CD4-positive, alpha-beta T cell treated with Interleukin-4 for 4 hours (primary cell): ENCODE measurements around the gene ATP10A.
"Not testable (repeated sequence)": the region's sequence is repeated elsewhere in the genome, so short reads cannot be mapped to it uniquely, and the experiment has no call there.

Experiments used
- DNase-seq: peaks from one replicate; pipeline ENCODE4 v3.0.0-alpha.2; 2020

The ATP10A gene

DNA sequence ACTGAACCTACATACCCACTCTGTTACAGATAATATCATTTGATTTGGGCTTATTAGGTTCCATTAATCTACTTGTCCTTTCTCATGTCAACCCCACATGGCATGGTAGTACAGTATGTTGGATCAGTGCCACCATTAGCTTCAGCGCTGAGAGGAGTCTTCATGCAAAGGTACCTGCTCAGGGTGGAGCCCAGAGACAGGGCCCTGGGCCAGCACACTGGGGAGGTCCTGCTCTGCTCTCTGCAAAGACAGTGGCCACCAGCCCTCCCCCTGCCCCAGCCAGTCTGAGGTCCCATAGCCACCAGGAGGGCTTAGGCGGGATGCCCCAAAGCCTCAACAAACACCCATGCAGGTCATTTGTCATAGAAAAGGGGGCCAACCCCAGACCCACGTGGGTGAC, 71.0 kb downstream of the ATP10A start:
- no peak for DNase-seq

- no peak for DNase-seq
Measured at GRCh38 chr15:25790000-25790660, 73.0 kb downstream of the ATP10A start.

DNA sequence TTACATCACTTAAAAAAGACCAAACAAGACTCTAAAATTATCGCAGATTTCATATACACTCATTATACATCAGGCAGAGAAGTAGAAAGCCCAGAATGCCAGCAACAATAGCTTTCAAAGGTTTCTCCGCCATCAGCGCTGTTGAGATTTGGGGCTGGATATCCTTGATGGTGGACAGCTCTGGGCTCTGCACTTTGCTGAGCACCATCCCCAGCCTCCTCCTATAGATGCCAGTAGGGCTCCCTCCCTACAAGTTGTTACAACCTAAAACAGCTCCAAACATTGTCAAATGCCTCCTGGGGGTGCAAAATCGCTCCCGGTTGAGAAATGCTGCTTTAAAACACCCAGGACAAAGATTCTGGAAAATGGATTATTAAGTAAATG, 73.5 kb downstream of the ATP10A start:
- no peak for DNase-seq

GRCh38 chr15:25789211-25789610, 73.9 kb downstream of the ATP10A start:
- no peak for DNase-seq

DNA sequence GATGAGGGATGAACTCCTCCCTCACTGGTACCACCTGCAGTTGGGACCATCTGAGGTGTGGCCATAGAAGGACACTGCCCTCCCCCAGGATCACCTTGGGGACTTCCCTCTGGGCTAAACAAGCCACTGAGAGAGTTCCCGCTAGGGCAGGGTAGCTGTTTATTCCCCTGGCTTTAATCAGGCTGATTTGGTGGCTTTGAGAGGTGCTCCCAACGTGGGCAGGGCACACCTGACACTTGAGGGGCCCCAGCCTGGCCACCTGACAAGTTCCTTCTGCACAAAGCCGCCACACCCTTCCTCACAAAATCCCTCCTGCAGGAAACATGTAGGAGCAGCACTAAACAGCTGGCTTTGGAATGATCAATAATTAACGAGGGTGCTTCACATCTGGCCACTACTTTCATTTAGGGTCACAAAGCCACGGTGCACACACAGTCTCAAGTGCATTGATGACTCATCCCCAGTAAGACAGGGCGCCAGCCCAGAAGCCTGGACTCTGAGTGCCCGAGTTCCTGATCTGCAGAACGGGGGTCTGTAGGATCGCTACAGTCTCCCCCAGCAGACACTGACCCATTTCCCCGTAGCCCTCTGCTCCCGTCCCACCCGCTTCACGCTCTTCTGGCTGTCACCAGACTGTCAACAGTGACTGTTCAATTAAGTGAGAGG, 75.1 kb downstream of the ATP10A start:
- no peak for DNase-seq

GRCh38 chr15:25787381-25787780, 75.7 kb downstream of the ATP10A start:
- DNase-seq = no peak

DNA sequence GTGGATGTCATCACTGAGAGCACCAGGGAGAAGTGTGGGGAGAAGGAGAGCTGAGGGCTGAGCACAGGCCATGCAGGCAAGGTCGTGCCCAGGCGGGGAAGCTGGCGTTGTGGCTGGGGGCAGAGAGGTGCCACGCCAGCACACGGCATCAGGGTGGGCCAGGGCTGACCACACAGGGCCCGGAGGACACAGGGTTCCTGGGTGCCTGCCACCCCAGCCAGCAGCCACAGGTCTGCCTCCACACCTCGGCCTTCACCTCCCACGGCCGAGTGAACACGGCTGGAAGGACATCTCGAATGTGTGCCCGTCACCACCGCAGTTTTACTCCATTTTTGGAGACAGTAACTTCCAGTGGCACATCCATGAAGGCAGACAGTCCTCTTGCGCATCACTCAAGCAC, 77.1 kb downstream of the ATP10A start:
- no peak for DNase-seq

- no peak for DNase-seq
Measured at GRCh38 chr15:25785641-25786025, 77.5 kb downstream of the ATP10A start.

DNA sequence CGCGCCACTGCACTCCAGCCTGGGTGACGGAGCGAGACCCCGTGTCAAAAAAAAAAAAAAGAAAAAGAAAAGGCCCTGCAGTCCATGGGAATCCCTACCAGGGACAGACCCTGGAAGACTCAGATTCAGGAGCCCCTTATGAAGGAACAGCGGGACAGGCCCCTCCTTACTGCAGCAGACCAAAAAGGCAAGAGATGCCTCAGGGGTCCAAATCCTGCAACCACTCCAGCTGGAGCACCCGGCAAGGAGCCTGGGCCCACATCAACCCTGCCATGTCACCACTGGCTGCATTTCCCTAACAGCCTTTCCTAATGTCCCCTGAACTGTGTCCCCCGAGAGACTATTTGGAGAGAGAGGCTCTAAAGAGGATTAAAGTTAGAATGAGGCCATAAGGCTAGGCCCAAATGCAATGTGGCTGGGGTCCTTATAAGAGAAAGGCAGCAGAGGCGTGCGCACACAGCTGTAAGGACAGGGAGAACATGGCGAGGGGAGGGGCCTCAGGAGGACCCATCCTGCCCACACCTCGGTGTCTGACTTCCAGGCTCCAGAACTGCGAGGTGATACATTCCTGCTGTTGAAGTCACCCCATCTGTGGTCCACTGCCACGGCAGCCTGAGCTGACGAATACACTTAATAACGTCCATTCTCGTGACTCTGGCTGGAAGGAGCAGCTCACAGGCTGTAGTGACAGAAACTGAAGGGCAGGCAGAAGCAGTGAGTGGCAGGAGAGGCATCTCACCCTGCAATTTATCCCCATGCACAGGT, 78.1 kb downstream of the ATP10A start:
- no peak for DNase-seq

- DNase-seq = peak; percentile 29
Measured at GRCh38 chr15:25783607-25784540, 79.3 kb downstream of the ATP10A start.

- DNase-seq = no peak
Measured at GRCh38 chr15:25783134-25783533, 80.0 kb downstream of the ATP10A start.

DNA sequence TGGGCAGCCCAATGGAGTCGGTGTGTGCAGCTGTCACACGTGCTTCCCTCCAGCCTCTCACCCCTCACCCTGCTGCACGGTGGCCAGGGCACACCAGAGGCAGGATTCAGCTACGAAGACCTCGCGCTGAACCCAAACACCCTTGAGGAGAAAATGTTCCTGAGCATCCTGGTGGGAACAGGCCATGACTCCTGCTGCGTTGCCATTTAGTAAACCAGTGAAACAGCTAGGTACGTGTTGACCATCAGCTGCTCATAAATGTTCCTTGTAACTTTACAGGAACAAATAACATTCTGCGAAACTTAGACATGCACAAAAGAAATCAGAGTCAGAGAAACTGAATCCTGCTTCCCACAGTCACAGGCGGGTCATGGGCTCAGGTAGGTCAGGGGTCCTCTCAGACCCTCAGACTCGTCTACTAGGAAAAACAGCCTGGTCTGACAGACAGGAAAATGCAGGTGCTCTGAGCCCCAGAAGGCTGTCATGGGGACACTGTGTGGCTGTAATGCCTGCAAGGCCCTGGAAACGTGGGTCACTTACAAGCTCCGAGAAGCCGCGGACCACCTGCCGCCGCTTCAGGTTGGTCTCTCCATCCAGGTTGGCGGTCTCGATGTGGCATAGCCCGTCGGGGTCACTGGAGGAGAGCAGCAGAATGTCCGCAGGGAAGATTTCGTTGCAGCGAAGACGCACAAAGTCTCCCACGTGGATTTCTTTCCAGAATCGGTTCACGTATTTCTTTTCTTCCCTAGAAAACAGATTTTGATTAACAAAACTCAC, 82.5 kb downstream of the ATP10A start:
- no peak for DNase-seq

GRCh38 chr15:25778161-25778560, 85.0 kb downstream of the ATP10A start:
- no peak for DNase-seq

GRCh38 chr15:25777037-25777436, 86.1 kb downstream of the ATP10A start:
- DNase-seq = no peak

- no peak for DNase-seq
Measured at GRCh38 chr15:25776071-25776746, 86.9 kb downstream of the ATP10A start.

- no peak for DNase-seq
Measured at GRCh38 chr15:25775317-25775912, 87.7 kb downstream of the ATP10A start.

GRCh38 chr15:25774871-25775270, 88.3 kb downstream of the ATP10A start:
- no peak for DNase-seq

- DNase-seq = no peak
Measured at GRCh38 chr15:25773248-25773647, 89.9 kb downstream of the ATP10A start.

GRCh38 chr15:25772500-25772899, 90.6 kb downstream of the ATP10A start:
- DNase-seq = no peak

DNA sequence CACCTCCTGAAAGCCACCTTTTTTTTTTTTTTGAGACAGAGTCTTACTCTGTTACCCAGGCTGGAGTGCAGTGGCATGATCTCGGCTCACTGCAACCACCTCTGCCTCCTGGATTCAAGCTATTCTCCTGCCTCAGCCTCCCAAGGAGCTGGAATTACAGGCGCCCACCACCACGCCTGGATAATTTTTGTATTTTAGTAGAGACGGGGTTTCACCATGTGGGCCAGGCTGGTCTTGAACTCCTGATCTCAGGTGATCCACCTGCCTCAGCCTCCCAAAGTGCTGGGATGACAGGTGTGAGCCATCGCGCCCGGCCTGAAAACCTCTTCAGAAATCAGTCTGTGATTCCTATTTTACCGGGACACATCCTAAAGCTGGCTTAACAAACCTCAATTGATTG, 91.4 kb downstream of the ATP10A start:
- DNase-seq = not testable (repeated sequence)

- no peak for DNase-seq
Measured at GRCh38 chr15:25771338-25771706, 91.8 kb downstream of the ATP10A start.
